DND-41 (cell line): ENCODE data around the gene MS4A4E.

Experiments used
- ATAC-seq: fragments of 200-7000 bp; cut with Tn5 transposase; 3 replicates; pipeline ENCODE4 v1.9.1; 2021; ENCODE audit warnings: low read depth; ENCODE audit not compliant: insufficient read depth
- DNase-seq: peaks from one replicate; pipeline ENCODE4 v3.0.0-alpha.2; 2020
- H2AFZ ChIP-seq: 2 replicates; pipeline ENCODE4 v1.6.0; 2012; ENCODE audit warnings: low read depth, low read length
- H3K27ac ChIP-seq: 2 replicates; pipeline ENCODE4 v1.5.1; 2012; ENCODE audit warnings: low read length, inconsistent platforms
- H3K27me3 ChIP-seq: fragments of 200-600 bp; sonication (generic); 2 replicates; pipeline ENCODE4 v1.6.0; 2012; ENCODE audit warnings: low read length, mild to moderate bottlenecking, inconsistent platforms; ENCODE audit not compliant: insufficient read depth, poor library complexity
- H3K36me3 ChIP-seq: 2 replicates; pipeline ENCODE4 v1.5.1; 2012; ENCODE audit warnings: low read length, inconsistent platforms; ENCODE audit not compliant: insufficient read depth
- H3K4me1 ChIP-seq: 2 replicates; pipeline ENCODE4 v1.5.1; 2012; ENCODE audit warnings: mild to moderate bottlenecking, low read length; ENCODE audit not compliant: insufficient read depth
- H3K4me2 ChIP-seq: 2 replicates; pipeline ENCODE4 v1.6.0; 2012; ENCODE audit warnings: mild to moderate bottlenecking, moderate library complexity, low read length, inconsistent platforms; ENCODE audit not compliant: insufficient read depth
- H3K4me3 ChIP-seq, 2 experiments: fragments of 200-600 bp in 1 of 2; shearing (Covaris generic) in 1 of 2; 2 replicates each; pipeline ENCODE4 v1.5.1; 2012 to 2016; ENCODE audit warnings: inconsistent platforms in 2 of 2, low read length in 2 of 2, mild to moderate bottlenecking in 2 of 2, low read depth in 1 of 2, moderate library complexity in 1 of 2
- H3K79me2 ChIP-seq: 2 replicates; pipeline ENCODE4 v1.6.0; 2012; ENCODE audit warnings: low read length, inconsistent platforms; ENCODE audit not compliant: insufficient read depth
- H3K9ac ChIP-seq: 2 replicates; pipeline ENCODE4 v1.6.0; 2012; ENCODE audit warnings: low read depth, mild to moderate bottlenecking, inconsistent platforms, low read length, moderate library complexity
- H3K9me3 ChIP-seq: 2 replicates; pipeline ENCODE4 v1.5.1; 2012; ENCODE audit warnings: low read length, moderate library complexity, mild to moderate bottlenecking, inconsistent platforms; ENCODE audit not compliant: insufficient read depth, severe bottlenecking
- H4K20me1 ChIP-seq: 2 replicates; pipeline ENCODE4 v1.6.0; 2012; ENCODE audit warnings: low read length; ENCODE audit not compliant: insufficient read depth
- CTCF ChIP-seq: IDR thresholded peaks from 2 replicates; pipeline ENCODE4 v1.5.1; 2012; ENCODE audit warnings: borderline replicate concordance, low read length, moderate library complexity, mild to moderate bottlenecking; ENCODE audit not compliant: poor library complexity, severe bottlenecking; ENCODE audit errors: extremely low read depth
- EZH2 ChIP-seq: IDR thresholded peaks from 3 replicates; pipeline ENCODE4 v1.6.1; 2012; ENCODE audit warnings: borderline replicate concordance, low read depth, mild to moderate bottlenecking, moderate library complexity, low read length, inconsistent platforms; ENCODE audit not compliant: severe bottlenecking

The MS4A4E gene

GRCh38 chr11:60265373-60266214, 22.7 kb upstream of the MS4A4E start:
- TF ChIP-seq CTCF (peak; percentile 78), EZH2 (no peak)
- no peaks in the 10 kb centered on the region for H3K36me3 ChIP-seq
- H2AFZ ChIP-seq = no peak overlapping the region
- no peaks in the 10 kb centered on the region for H4K20me1 ChIP-seq
- H3K27ac ChIP-seq = peak overlapping the region; percentile 25; the same call in 1 of the 2 replicates
- H3K9ac ChIP-seq = no peak overlapping the region
- peaks cover 13% of the 10 kb centered on the region for H3K9me3 ChIP-seq
- H3K4me2 ChIP-seq = no peak overlapping the region
- peaks cover 9% of the 10 kb centered on the region for H3K4me1 ChIP-seq
- ATAC-seq = peak; percentile 45; the same call in 2 of the 3 replicates
- H3K27me3 ChIP-seq = no peaks in the 10 kb centered on the region
- DNase-seq = peak; percentile 18
- H3K4me3 ChIP-seq = no peak overlapping the region
- H3K79me2 ChIP-seq = no peaks in the 10 kb centered on the region

- Histone ChIP-seq H3K27ac (no peak overlapping the region), H3K4me1 (peaks cover 9% of the 10 kb centered on the region), H4K20me1 (no peaks in the 10 kb centered on the region), H3K4me3 (no peak overlapping the region), H3K9ac (no peak overlapping the region), H3K36me3 (no peaks in the 10 kb centered on the region), H3K9me3 (peaks cover 9% of the 10 kb centered on the region), H3K27me3 (no peaks in the 10 kb centered on the region), H2AFZ (no peak overlapping the region), H3K79me2 (no peaks in the 10 kb centered on the region), H3K4me2 (no peak overlapping the region)
- ATAC-seq (no peak), DNase-seq (no peak)
- TF ChIP-seq EZH2 = no peak
- no peak for TF ChIP-seq CTCF
Measured at GRCh38 chr11:60264644-60265043, 21.7 kb upstream of the MS4A4E start.

- Histone ChIP-seq H2AFZ (no peak overlapping the region), H3K27ac (no peak overlapping the region), H3K27me3 (no peaks in the 10 kb centered on the region), H3K4me1 (peaks cover 9% of the 10 kb centered on the region), H3K36me3 (no peaks in the 10 kb centered on the region), H4K20me1 (no peaks in the 10 kb centered on the region), H3K79me2 (no peaks in the 10 kb centered on the region), H3K4me2 (no peak overlapping the region), H3K9ac (no peak overlapping the region), H3K4me3 (no peak overlapping the region), H3K9me3 (peaks cover 9% of the 10 kb centered on the region)
- TF ChIP-seq CTCF (no peak), EZH2 (no peak)
- DNase-seq (no peak), ATAC-seq (no peak)
Measured at GRCh38 chr11:60263402-60263801, 20.5 kb upstream of the MS4A4E start.
